H9 (cell line): ENCODE measurements around the gene MIPEP. TPM values are rescaled to one million over a fixed set of nuclear protein-coding genes. Genes with fewer than 3 reads are reported as not detected.

Experiments
- DNase-seq: peaks from one replicate; pipeline ENCODE4 v3.0.0-alpha.2; 2017
- H2AFZ ChIP-seq: one replicate; pipeline ENCODE4 v1.6.1; 2013; ENCODE audit warnings: mild to moderate bottlenecking, low read length, control low read depth, moderate library complexity
- H2AK5ac ChIP-seq: 2 replicates; pipeline ENCODE4 v1.6.1; 2013; ENCODE audit warnings: low read length, control low read depth, mixed read lengths; ENCODE audit not compliant: insufficient read length
- H2BK120ac ChIP-seq: one replicate; pipeline ENCODE4 v1.6.1; 2013; ENCODE audit warnings: low read depth, mild to moderate bottlenecking, low read length, control low read depth, inconsistent platforms; ENCODE audit not compliant: poor library complexity, severe bottlenecking
- H2BK12ac ChIP-seq: 2 replicates; pipeline ENCODE4 v1.6.1; 2013; ENCODE audit warnings: low read length, control low read depth, mixed read lengths, low read depth; ENCODE audit not compliant: insufficient read length
- H2BK15ac ChIP-seq: 2 replicates; pipeline ENCODE4 v1.6.1; 2013; ENCODE audit warnings: low read depth, low read length, control low read depth
- H2BK20ac ChIP-seq: one replicate; pipeline ENCODE4 v1.6.1; 2013; ENCODE audit warnings: low read depth, mild to moderate bottlenecking, low read length, control low read depth, inconsistent platforms; ENCODE audit not compliant: poor library complexity, severe bottlenecking
- H2BK5ac ChIP-seq: 2 replicates; pipeline ENCODE4 v1.6.1; 2013; ENCODE audit warnings: low read length, control low read depth, mixed read lengths; ENCODE audit not compliant: insufficient read length
- H3K14ac ChIP-seq: 2 replicates; pipeline ENCODE4 v1.6.1; 2013; ENCODE audit warnings: low read length, control low read depth; ENCODE audit not compliant: insufficient read depth
- H3K18ac ChIP-seq: 2 replicates; pipeline ENCODE4 v1.6.1; 2013; ENCODE audit warnings: low read depth, mild to moderate bottlenecking, mixed read lengths, low read length, control low read depth; ENCODE audit not compliant: insufficient read length
- H3K23ac ChIP-seq: 2 replicates; pipeline ENCODE4 v1.6.1; 2013; ENCODE audit warnings: low read length, control low read depth, mixed read lengths, low read depth; ENCODE audit not compliant: insufficient read length
- H3K23me2 ChIP-seq: 2 replicates; pipeline ENCODE4 v1.6.1; 2013; ENCODE audit warnings: low read depth, mild to moderate bottlenecking, mixed read lengths, low read length, control low read depth; ENCODE audit not compliant: insufficient read length, poor library complexity, severe bottlenecking
- H3K27ac ChIP-seq: 2 replicates; pipeline ENCODE4 v1.5.1; 2013; ENCODE audit warnings: low read length, control low read depth, mixed read lengths, low read depth; ENCODE audit not compliant: insufficient read length
- H3K27me3 ChIP-seq: 2 replicates; pipeline ENCODE4 v1.6.1; 2013; ENCODE audit warnings: low read length, control low read depth, inconsistent platforms; ENCODE audit not compliant: insufficient read depth
- H3K4ac ChIP-seq: 2 replicates; pipeline ENCODE4 v1.6.1; 2013; ENCODE audit warnings: low read depth, mild to moderate bottlenecking, control low read depth, inconsistent platforms, low read length, moderate library complexity
- H3K4me1 ChIP-seq: 2 replicates; pipeline ENCODE4 v1.6.1; 2013; ENCODE audit warnings: low read length, control low read depth, inconsistent platforms; ENCODE audit not compliant: insufficient read depth
- H3K4me2 ChIP-seq: 2 replicates; pipeline ENCODE4 v1.6.1; 2013; ENCODE audit warnings: low read length, control low read depth, mixed read lengths; ENCODE audit not compliant: insufficient read length, insufficient read depth
- H3K56ac ChIP-seq: 2 replicates; pipeline ENCODE4 v1.6.1; 2013; ENCODE audit warnings: low read depth, mild to moderate bottlenecking, mixed read lengths, low read length, control low read depth; ENCODE audit not compliant: insufficient read length
- H3K79me1 ChIP-seq: 2 replicates; pipeline ENCODE4 v1.6.1; 2013; ENCODE audit warnings: low read depth, mild to moderate bottlenecking, moderate library complexity, low read length, control low read depth, inconsistent platforms; ENCODE audit not compliant: insufficient read depth, poor library complexity, severe bottlenecking
- H3K79me2 ChIP-seq: 2 replicates; pipeline ENCODE4 v1.6.1; 2013; ENCODE audit warnings: low read length, control low read depth, inconsistent platforms; ENCODE audit not compliant: insufficient read depth
- H3K9ac ChIP-seq: 2 replicates; pipeline ENCODE4 v1.6.1; 2013; ENCODE audit warnings: low read length, control low read depth, mixed read lengths; ENCODE audit not compliant: insufficient read length; ENCODE audit errors: extremely low read depth
- H3K9me3 ChIP-seq: one replicate; pipeline ENCODE4 v1.6.1; 2013; ENCODE audit warnings: low read depth, low read length, inconsistent platforms; ENCODE audit not compliant: control insufficient read depth
- H3T11ph ChIP-seq: one replicate; pipeline ENCODE4 v1.6.1; 2013; ENCODE audit warnings: mild to moderate bottlenecking, low read length, control low read depth, inconsistent platforms
- H4K20me1 ChIP-seq: one replicate; pipeline ENCODE4 v1.6.1; 2013; ENCODE audit not compliant: control insufficient read depth, insufficient read length, insufficient read depth
- H4K5ac ChIP-seq: 2 replicates; pipeline ENCODE4 v1.6.1; 2013; ENCODE audit warnings: low read depth, mild to moderate bottlenecking, mixed read lengths, low read length, control low read depth; ENCODE audit not compliant: insufficient read length
- H4K8ac ChIP-seq: replicated peaks from 2 replicates; pipeline ENCODE4 v1.6.1; 2013; ENCODE audit warnings: low read length, control low read depth, mixed read lengths, low read depth; ENCODE audit not compliant: insufficient read length
- H4K91ac ChIP-seq: 2 replicates; pipeline ENCODE4 v1.6.1; 2013; ENCODE audit warnings: low read depth, mild to moderate bottlenecking, moderate library complexity, mixed read lengths, low read length, control low read depth; ENCODE audit not compliant: insufficient read length
- H3K27ac Mint-ChIP-seq, 3 experiments: 2 replicates in 2 of 3; 3 replicates in 1 of 3; pipeline ENCODE4 v1.8.0; 2020 to 2021; ENCODE audit warnings: mixed read lengths in 3 of 3, mild to moderate bottlenecking in 1 of 3, moderate library complexity in 1 of 3
- H3K27me3 Mint-ChIP-seq: 2 replicates; pipeline ENCODE4 v1.8.0; 2021; ENCODE audit warnings: low read depth, mild to moderate bottlenecking, moderate library complexity, mixed read lengths
- H3K36me3 Mint-ChIP-seq, 3 experiments: 2 replicates in 2 of 3; 3 replicates in 1 of 3; pipeline ENCODE4 v1.8.0; 2020 to 2021; ENCODE audit warnings: low read depth in 3 of 3, mixed read lengths in 3 of 3; ENCODE audit not compliant: insufficient read depth in 1 of 3
- H3K4me1 Mint-ChIP-seq, 2 experiments: 2 replicates each; pipeline ENCODE4 v1.8.0; 2020; ENCODE audit warnings: mixed read lengths in 2 of 2
- H3K4me3 Mint-ChIP-seq, 2 experiments: 2 replicates in 1 of 2; 3 replicates in 1 of 2; pipeline ENCODE4 v1.8.0; 2020 to 2021; ENCODE audit warnings: mild to moderate bottlenecking in 2 of 2, mixed read lengths in 2 of 2, moderate library complexity in 1 of 2
- H3K9me3 Mint-ChIP-seq, 2 experiments: 2 replicates in 1 of 2; 3 replicates in 1 of 2; pipeline ENCODE4 v1.8.0; 2020; ENCODE audit warnings: mild to moderate bottlenecking in 2 of 2, mixed read lengths in 2 of 2, moderate library complexity in 1 of 2
- WGBS: extraction: QIAGEN DNeasy Blood & Tissue Kit; methylation state at CpG from one replicate; pipeline ENCODE4 v1.1.7; 2013; ENCODE audit warnings: missing lambda C conversion rate, low lambda C conversion rate, mixed read lengths; ENCODE audit not compliant: insufficient read length; ENCODE audit errors: extremely low coverage; 5-methylcytosine and 5-hydroxymethylcytosine counted together
- total RNA-seq: library from RNA; stranded (reverse); gene quantifications from 2 replicates; pipeline ENCODE4 v1.2.1, GENCODE V29; 2021
- TF ChIP-seq, protein P1 (sequence below): fragments of 200-600 bp; sonication (generic); conservative IDR thresholded peaks from 3 replicates; pipeline ENCODE4 v1.8.0; 2021; ENCODE audit warnings: antibody characterized with exemption, mild to moderate bottlenecking

MIPEP gene
- total RNA-seq, 1 experiment from 2014 or later = 18.5 TPM

DNA sequence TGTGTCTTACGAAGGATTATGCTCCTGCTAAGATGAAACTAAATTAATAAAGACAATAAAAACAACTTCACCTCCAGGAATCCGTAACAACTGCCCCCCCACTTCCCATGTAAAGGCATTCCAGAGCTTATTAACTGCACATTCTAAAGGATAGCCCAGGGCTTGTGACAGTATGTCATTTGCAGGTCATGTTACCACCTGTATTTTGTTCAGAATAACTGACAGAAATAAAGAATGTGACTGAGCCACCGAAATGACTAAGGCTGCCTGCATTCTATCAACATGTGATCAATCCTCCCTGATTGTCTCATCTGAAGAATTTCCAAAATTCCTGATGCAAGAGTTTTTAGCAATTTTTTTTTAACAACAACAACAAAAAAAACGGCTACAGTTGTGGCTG lies 117.2 kb downstream of the MIPEP start:
- no peaks in the 10 kb centered on the region for H3K27me3 ChIP-seq
- H3K79me1 ChIP-seq = no peaks in the 10 kb centered on the region
- no peak overlapping the region for H3K4me2 ChIP-seq
- no peaks in the 10 kb centered on the region for H3K4me1 ChIP-seq
- H4K5ac ChIP-seq = no peak overlapping the region
- H3K79me2 ChIP-seq = no peaks in the 10 kb centered on the region
- DNase-seq = no peak
- H3K9ac ChIP-seq = no peak overlapping the region
- H3K36me3 Mint-ChIP-seq = no peaks in the 10 kb centered on the region
- H2AFZ ChIP-seq = no peak overlapping the region
- no peak overlapping the region for H3K4ac ChIP-seq
- no peak overlapping the region for H3T11ph ChIP-seq
- no peaks in the 10 kb centered on the region for H3K23me2 ChIP-seq
- H4K8ac ChIP-seq = no peak overlapping the region
- no peak overlapping the region for H3K27ac Mint-ChIP-seq
- no peaks in the 10 kb centered on the region for H4K20me1 ChIP-seq
- peaks cover 0 to 6% of the 10 kb centered on the region in 2 experiments for H3K4me1 Mint-ChIP-seq
- no peak overlapping the region for H2BK15ac ChIP-seq
- H2BK5ac ChIP-seq = no peak overlapping the region
- WGBS = no CpG with 5 or more reads among the region's 4 CpGs
- H3K9me3 Mint-ChIP-seq = no peaks in the 10 kb centered on the region
- no peak overlapping the region for H3K27ac ChIP-seq
- no peak overlapping the region for H3K23ac ChIP-seq
- no peaks in the 10 kb centered on the region for H3K27me3 Mint-ChIP-seq
- no peak overlapping the region for H2BK120ac ChIP-seq
- no peak overlapping the region for H2BK20ac ChIP-seq
- H3K56ac ChIP-seq = no peak overlapping the region
- no peak overlapping the region for H3K18ac ChIP-seq
- TF ChIP-seq, protein P1, sequence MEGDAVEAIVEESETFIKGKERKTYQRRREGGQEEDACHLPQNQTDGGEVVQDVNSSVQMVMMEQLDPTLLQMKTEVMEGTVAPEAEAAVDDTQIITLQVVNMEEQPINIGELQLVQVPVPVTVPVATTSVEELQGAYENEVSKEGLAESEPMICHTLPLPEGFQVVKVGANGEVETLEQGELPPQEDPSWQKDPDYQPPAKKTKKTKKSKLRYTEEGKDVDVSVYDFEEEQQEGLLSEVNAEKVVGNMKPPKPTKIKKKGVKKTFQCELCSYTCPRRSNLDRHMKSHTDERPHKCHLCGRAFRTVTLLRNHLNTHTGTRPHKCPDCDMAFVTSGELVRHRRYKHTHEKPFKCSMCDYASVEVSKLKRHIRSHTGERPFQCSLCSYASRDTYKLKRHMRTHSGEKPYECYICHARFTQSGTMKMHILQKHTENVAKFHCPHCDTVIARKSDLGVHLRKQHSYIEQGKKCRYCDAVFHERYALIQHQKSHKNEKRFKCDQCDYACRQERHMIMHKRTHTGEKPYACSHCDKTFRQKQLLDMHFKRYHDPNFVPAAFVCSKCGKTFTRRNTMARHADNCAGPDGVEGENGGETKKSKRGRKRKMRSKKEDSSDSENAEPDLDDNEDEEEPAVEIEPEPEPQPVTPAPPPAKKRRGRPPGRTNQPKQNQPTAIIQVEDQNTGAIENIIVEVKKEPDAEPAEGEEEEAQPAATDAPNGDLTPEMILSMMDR = no peak
- no peak overlapping the region for H4K91ac ChIP-seq
- H3K4me3 Mint-ChIP-seq = no peak overlapping the region
- H2AK5ac ChIP-seq = no peak overlapping the region
- H3K14ac ChIP-seq = no peak overlapping the region
- H2BK12ac ChIP-seq = no peak overlapping the region
- no peaks in the 10 kb centered on the region for H3K9me3 ChIP-seq
